ENCODE measurements around the gene PDLIM1.

The PDLIM1 gene

GRCh38 chr10:95288303-95288702 is 2.5 kb downstream of the PDLIM1 start:
- DNase-seq (ENCODE audit: low spot score), result no peak

GRCh38 chr10:95287281-95287680 is 3.5 kb downstream of the PDLIM1 start:
- no peak for DNase-seq (ENCODE audit: low spot score)

- DNase-seq (ENCODE audit: low spot score), result no peak
Observed at GRCh38 chr10:95286707-95287106, 4.1 kb downstream of the PDLIM1 start.

GRCh38 chr10:95285556-95285955 is 5.2 kb downstream of the PDLIM1 start:
- no peak for DNase-seq (ENCODE audit: low spot score)

GRCh38 chr10:95284807-95285206 is 6.0 kb downstream of the PDLIM1 start:
- no peak for DNase-seq (ENCODE audit: low spot score)

- DNase-seq (ENCODE audit: low spot score), result no peak
Observed at GRCh38 chr10:95282107-95282506, 8.7 kb downstream of the PDLIM1 start.

GRCh38 chr10:95281206-95281605 is 9.6 kb downstream of the PDLIM1 start:
- no peak for DNase-seq (ENCODE audit: low spot score)

- DNase-seq (ENCODE audit: low spot score), result no peak
Observed at GRCh38 chr10:95280637-95281036, 10.2 kb downstream of the PDLIM1 start.

- DNase-seq (ENCODE audit: low spot score), result no peak
Observed at GRCh38 chr10:95279042-95279820, 11.6 kb downstream of the PDLIM1 start.

- DNase-seq (ENCODE audit: low spot score), result no peak
Observed at GRCh38 chr10:95278061-95278988, 12.5 kb downstream of the PDLIM1 start.

GRCh38 chr10:95277614-95278013 is 13.2 kb downstream of the PDLIM1 start:
- DNase-seq (ENCODE audit: low spot score), result no peak

GRCh38 chr10:95277201-95277570 is 13.6 kb downstream of the PDLIM1 start:
- no peak for DNase-seq (ENCODE audit: low spot score)

GRCh38 chr10:95276367-95277200 is 14.2 kb downstream of the PDLIM1 start:
- DNase-seq (ENCODE audit: low spot score), result no peak

GRCh38 chr10:95275726-95276366 is 15.0 kb downstream of the PDLIM1 start:
- no peak for DNase-seq (ENCODE audit: low spot score)

GRCh38 chr10:95273393-95274312 is 17.1 kb downstream of the PDLIM1 start:
- no peak for DNase-seq (ENCODE audit: low spot score)

GRCh38 chr10:95268438-95268837 is 22.4 kb downstream of the PDLIM1 start:
- DNase-seq (ENCODE audit: low spot score), result no peak

- DNase-seq (ENCODE audit: low spot score), result no peak
Observed at GRCh38 chr10:95267251-95267650, 23.6 kb downstream of the PDLIM1 start.

- peak; percentile 14 for DNase-seq (ENCODE audit: low spot score)
Observed at GRCh38 chr10:95266674-95267095, 24.1 kb downstream of the PDLIM1 start.

GRCh38 chr10:95265572-95265971 is 25.2 kb downstream of the PDLIM1 start:
- no peak for DNase-seq (ENCODE audit: low spot score)

GRCh38 chr10:95264227-95265051 is 26.4 kb downstream of the PDLIM1 start:
- no peak for DNase-seq (ENCODE audit: low spot score)
